Measurements from ENCODE around the gene AURKAIP1.

DNA sequence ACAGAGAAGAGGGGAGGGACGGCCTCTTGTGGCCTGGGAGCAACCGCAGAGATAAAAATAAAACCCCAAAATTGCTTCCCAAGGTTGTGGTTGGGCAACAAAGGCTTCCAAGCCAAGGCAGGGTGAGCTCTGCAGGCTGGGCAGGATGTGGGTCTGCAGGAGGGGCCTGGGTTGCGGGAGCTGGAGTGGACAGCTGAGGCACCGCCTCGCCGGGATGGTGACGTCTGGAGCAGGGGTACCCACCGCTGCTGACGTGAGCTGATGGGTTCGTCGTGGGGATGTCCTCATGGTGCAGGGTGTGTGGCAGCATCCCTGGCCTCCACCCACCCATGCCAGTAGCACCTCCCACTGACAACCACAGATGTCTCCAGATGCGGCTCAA is 3.7 kb downstream of the AURKAIP1 start:
- TF ChIP-seq FOXA3 (CRISPR knock-in tag; conservative IDR thresholded peaks at IDR 0.05 in 1 of 2, IDR thresholded peaks at IDR 0.05 in 1 of 2) (no peak), ZNF24 (IDR thresholded peaks at IDR 0.05) (no peak)
- TF ChIP-seq, protein P1, sequence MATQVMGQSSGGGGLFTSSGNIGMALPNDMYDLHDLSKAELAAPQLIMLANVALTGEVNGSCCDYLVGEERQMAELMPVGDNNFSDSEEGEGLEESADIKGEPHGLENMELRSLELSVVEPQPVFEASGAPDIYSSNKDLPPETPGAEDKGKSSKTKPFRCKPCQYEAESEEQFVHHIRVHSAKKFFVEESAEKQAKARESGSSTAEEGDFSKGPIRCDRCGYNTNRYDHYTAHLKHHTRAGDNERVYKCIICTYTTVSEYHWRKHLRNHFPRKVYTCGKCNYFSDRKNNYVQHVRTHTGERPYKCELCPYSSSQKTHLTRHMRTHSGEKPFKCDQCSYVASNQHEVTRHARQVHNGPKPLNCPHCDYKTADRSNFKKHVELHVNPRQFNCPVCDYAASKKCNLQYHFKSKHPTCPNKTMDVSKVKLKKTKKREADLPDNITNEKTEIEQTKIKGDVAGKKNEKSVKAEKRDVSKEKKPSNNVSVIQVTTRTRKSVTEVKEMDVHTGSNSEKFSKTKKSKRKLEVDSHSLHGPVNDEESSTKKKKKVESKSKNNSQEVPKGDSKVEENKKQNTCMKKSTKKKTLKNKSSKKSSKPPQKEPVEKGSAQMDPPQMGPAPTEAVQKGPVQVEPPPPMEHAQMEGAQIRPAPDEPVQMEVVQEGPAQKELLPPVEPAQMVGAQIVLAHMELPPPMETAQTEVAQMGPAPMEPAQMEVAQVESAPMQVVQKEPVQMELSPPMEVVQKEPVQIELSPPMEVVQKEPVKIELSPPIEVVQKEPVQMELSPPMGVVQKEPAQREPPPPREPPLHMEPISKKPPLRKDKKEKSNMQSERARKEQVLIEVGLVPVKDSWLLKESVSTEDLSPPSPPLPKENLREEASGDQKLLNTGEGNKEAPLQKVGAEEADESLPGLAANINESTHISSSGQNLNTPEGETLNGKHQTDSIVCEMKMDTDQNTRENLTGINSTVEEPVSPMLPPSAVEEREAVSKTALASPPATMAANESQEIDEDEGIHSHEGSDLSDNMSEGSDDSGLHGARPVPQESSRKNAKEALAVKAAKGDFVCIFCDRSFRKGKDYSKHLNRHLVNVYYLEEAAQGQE (IDR thresholded peaks at IDR 0.05; ENCODE audit: borderline replicate concordance), result no peak
- TF ChIP-seq, protein P1 (CRISPR knock-in tag; IDR thresholded peaks at IDR 0.05; ENCODE audit: low read depth), result no peak

All from K562 (cell line).